HG03095 (cell line): ENCODE data around the gene CLIC3.

Source experiments
- ATAC-seq: cut with Tn5 transposase; IDR thresholded peaks from one replicate; pipeline ENCODE4 v1.9.1; 2021; ENCODE audit warnings: moderate library complexity; ENCODE audit not compliant: unreplicated experiment

CLIC3 gene

GRCh38 chr9:136982232-136983051, 13.9 kb downstream of the CLIC3 start, which contains the start of gene LCNL1:
Gene LCNL1 (plus strand): TSS chr9:136982993. CDS start chr9:136983587, 594 bp downstream.
- ATAC-seq = no peak

GRCh38 chr9:136981588-136982231, 14.7 kb downstream of the CLIC3 start:
- no peak for ATAC-seq

- ATAC-seq = no peak
Observed at GRCh38 chr9:136980669-136981478, 15.5 kb downstream of the CLIC3 start.

- ATAC-seq = no peak
Observed at GRCh38 chr9:136979769-136980587, 16.4 kb downstream of the CLIC3 start.

GRCh38 chr9:136978865-136979544, 17.4 kb downstream of the CLIC3 start:
- ATAC-seq = no peak

GRCh38 chr9:136978073-136978864, 18.1 kb downstream of the CLIC3 start:
- ATAC-seq = no peak

GRCh38 chr9:136977649-136978072, 18.7 kb downstream of the CLIC3 start:
- ATAC-seq = no peak

- ATAC-seq = no peak
Observed at GRCh38 chr9:136977223-136977622, 19.1 kb downstream of the CLIC3 start, which contains the start of gene PTGDS. Gene PTGDS (plus strand): TSS chr9:136977504. CDS start chr9:136977579, 75 bp downstream.

- no peak for ATAC-seq
Observed at GRCh38 chr9:136975644-136976043, 20.7 kb downstream of the CLIC3 start.

- ATAC-seq = no peak
Observed at GRCh38 chr9:136974817-136975535, 21.4 kb downstream of the CLIC3 start.

- ATAC-seq = no peak
Observed at GRCh38 chr9:136973618-136974617, 22.4 kb downstream of the CLIC3 start.

GRCh38 chr9:136972743-136973142, 23.6 kb downstream of the CLIC3 start:
- ATAC-seq = no peak

GRCh38 chr9:136972335-136972734, 24.0 kb downstream of the CLIC3 start:
- no peak for ATAC-seq

GRCh38 chr9:136971746-136972145, 24.6 kb downstream of the CLIC3 start:
- ATAC-seq = no peak

- ATAC-seq = no peak
Observed at GRCh38 chr9:136970361-136970760, 26.0 kb downstream of the CLIC3 start.

GRCh38 chr9:136969774-136970173, 26.6 kb downstream of the CLIC3 start:
- ATAC-seq = no peak

- no peak for ATAC-seq
Observed at GRCh38 chr9:136969150-136969549, 27.2 kb downstream of the CLIC3 start.
